Caco-2 (cell line): ENCODE measurements around the gene MAP3K4. TPM values are rescaled to one million over a fixed set of nuclear protein-coding genes. Genes with fewer than 3 reads are reported as not detected.

Source experiments
- BruUV-seq: library from RNA; stranded (reverse); fragments of 400-500 nt; replicated peaks from 2 replicates; lab custom pipeline; 2021; lab: Mats Ljungman, UMichigan
- CTCF ChIA-PET: fragments of 300-600 bp; sonication (Branson Sonifier 250); formaldehyde crosslinking; loops from one replicate; lab custom pipeline; 2022; ENCODE audit warnings: antibody characterized with exemption; lab: Charles Lee
- POLR2A ChIA-PET: fragments of 300-600 bp; sonication (Branson Sonifier 250); formaldehyde crosslinking; loops from one replicate; lab custom pipeline; 2022; ENCODE audit warnings: antibody characterized with exemption; lab: Charles Lee
- DNase-seq, 2 experiments: peaks; one replicate each; pipeline versions ENCODE4 v3.0.0 to v3.0.0-alpha.2; 2020 to 2022
- H3K27me3 ChIP-seq: replicated peaks from 2 replicates; pipeline ENCODE4 v1.6.0; 2011; ENCODE audit warnings: low read length; ENCODE audit not compliant: control insufficient read depth, insufficient read depth
- H3K36me3 ChIP-seq: 2 replicates; pipeline ENCODE4 v1.5.1; 2011; ENCODE audit warnings: low read length; ENCODE audit not compliant: control insufficient read depth, insufficient read depth
- H3K4me1 ChIP-seq: fragments of 250-450 bp; sonication (Bioruptor Pico); 2 replicates; pipeline ENCODE4 v1.5.1; 2020; ENCODE audit warnings: mild to moderate bottlenecking
- H3K4me3 ChIP-seq: 2 replicates; pipeline ENCODE4 v1.5.1; 2011; ENCODE audit warnings: low read depth, mild to moderate bottlenecking, control low read depth, low read length
- H3K9me3 ChIP-seq: fragments of 250-450 bp; sonication (Bioruptor Pico); 2 replicates; pipeline ENCODE4 v1.5.1; 2020; ENCODE audit warnings: mild to moderate bottlenecking, moderate library complexity
- H3K27ac Mint-ChIP-seq: one replicate; pipeline ENCODE4 v1.8.0; 2022; ENCODE audit warnings: mixed read lengths; ENCODE audit not compliant: unreplicated experiment
- H3K27me3 Mint-ChIP-seq: one replicate; pipeline ENCODE4 v1.8.0; 2022; ENCODE audit warnings: mixed read lengths; ENCODE audit not compliant: insufficient read depth, unreplicated experiment
- H3K36me3 Mint-ChIP-seq: one replicate; pipeline ENCODE4 v1.8.0; 2022; ENCODE audit warnings: mild to moderate bottlenecking, mixed read lengths; ENCODE audit not compliant: insufficient read depth, unreplicated experiment
- H3K4me1 Mint-ChIP-seq: one replicate; pipeline ENCODE4 v1.8.0; 2022; ENCODE audit warnings: low read depth, mixed read lengths; ENCODE audit not compliant: unreplicated experiment
- H3K4me3 Mint-ChIP-seq: one replicate; pipeline ENCODE4 v1.8.0; 2022; ENCODE audit warnings: mild to moderate bottlenecking, moderate library complexity, mixed read lengths; ENCODE audit not compliant: unreplicated experiment
- H3K9me3 Mint-ChIP-seq: one replicate; pipeline ENCODE4 v1.8.0; 2022; ENCODE audit warnings: mixed read lengths; ENCODE audit not compliant: unreplicated experiment
- intact Hi-C: fragments of 100-400 bp; cut with micrococcal nuclease; formaldehyde crosslinking; loops from one replicate; pipeline ENCODE4 v1.10.0; 2022; ENCODE audit not compliant: unreplicated experiment
- total RNA-seq: library from RNA; stranded (reverse); gene quantifications from 2 replicates; pipeline ENCODE4 v1.2.3, GENCODE V29; 2022
- TF ChIP-seq, protein P1 (sequence below), 2 experiments: fragments of 200-600 bp in 1 of 2; IDR thresholded peaks; 1 replicate in 1 of 2; 2 replicates in 1 of 2; pipeline versions ENCODE4 v1.5.1 to v1.8.0; 2011 to 2022; ENCODE audit warnings: antibody characterized with exemption in 1 of 2, control low read depth in 1 of 2, inconsistent platforms in 1 of 2, low read depth in 1 of 2, low read length in 1 of 2, mild to moderate bottlenecking in 1 of 2, moderate library complexity in 1 of 2; ENCODE audit not compliant: insufficient read depth in 1 of 2, severe bottlenecking in 1 of 2, unreplicated experiment in 1 of 2

MAP3K4 gene
- total RNA-seq, 1 experiment from 2014 or later: 34.3 TPM

DNA sequence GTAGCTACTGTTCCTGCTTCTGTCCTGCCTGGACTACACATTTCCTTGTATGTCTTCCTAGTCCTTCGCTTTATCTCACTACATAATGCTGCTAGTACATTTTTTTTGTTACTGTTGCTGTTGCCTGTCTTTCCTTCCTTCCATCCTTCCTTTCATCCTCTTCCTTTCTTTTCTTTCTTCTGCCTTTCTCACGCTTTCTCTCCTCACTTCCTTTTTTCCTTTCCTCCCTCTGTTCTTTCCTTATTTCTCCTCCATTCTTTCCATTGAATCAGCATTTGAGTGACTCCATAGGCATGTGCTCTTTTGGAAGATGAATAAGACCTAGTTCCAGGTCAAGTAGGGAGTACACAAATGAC lies 46.3 kb downstream of the MAP3K4 start:
- BruUV-seq: no TSS peak
- CTCF ChIA-PET: no interaction called here

DNA sequence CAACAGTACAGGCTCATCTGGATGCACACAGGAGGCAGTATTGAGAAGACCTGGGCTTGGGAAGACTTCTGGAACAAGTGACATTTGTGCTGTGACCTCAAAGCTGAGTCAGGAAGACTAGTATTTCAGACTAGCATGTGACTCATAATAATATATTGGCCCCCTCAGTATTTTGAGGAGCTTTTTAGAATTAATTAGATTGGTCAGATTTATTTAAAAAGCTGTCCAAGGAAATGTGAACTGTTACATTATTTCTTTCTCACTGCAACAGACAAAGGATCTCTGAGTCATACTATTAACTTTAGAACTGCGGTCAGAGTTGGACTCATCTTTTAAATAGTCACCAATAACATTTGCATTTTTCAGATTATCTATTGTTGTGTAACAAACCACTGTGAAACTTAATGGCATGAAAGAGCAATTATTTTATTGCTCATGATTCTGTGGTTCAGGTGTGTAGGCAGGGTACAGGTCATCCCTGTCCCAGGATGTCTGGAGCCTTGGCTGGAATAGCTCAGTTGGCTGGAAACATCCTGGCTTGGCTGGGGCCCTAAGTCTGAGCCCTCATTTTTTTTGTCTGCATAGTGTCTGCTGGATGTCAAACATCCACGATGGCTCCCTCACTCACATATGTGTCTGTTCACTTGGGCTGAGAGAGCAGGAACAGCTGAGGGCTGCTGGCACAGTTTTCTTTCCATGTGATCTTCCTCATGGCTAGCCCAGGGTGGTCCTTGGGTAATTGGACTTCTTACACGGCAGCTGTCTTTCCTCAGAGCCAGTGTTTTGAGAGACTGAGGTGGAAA lies 46.9 kb downstream of the MAP3K4 start:
- Mint-ChIP-seq H3K27me3 (no peaks in the 10 kb centered on the region), H3K36me3 (no peaks in the 10 kb centered on the region), H3K9me3 (no peaks in the 10 kb centered on the region), H3K27ac (no peak overlapping the region), H3K4me3 (no peak overlapping the region), H3K4me1 (peaks cover 7% of the 10 kb centered on the region)
- Histone ChIP-seq H3K36me3 (0 out of 2 replicates have a peak, but pooled peaks cover 1% of the 10 kb centered on the region), H3K4me1 (no peaks in the 10 kb centered on the region), H3K27me3 (no peaks in the 10 kb centered on the region), H3K9me3 (no peaks in the 10 kb centered on the region), H3K4me3 (no peak overlapping the region)
- POLR2A ChIA-PET: no interaction called here
- TF ChIP-seq, protein P1, sequence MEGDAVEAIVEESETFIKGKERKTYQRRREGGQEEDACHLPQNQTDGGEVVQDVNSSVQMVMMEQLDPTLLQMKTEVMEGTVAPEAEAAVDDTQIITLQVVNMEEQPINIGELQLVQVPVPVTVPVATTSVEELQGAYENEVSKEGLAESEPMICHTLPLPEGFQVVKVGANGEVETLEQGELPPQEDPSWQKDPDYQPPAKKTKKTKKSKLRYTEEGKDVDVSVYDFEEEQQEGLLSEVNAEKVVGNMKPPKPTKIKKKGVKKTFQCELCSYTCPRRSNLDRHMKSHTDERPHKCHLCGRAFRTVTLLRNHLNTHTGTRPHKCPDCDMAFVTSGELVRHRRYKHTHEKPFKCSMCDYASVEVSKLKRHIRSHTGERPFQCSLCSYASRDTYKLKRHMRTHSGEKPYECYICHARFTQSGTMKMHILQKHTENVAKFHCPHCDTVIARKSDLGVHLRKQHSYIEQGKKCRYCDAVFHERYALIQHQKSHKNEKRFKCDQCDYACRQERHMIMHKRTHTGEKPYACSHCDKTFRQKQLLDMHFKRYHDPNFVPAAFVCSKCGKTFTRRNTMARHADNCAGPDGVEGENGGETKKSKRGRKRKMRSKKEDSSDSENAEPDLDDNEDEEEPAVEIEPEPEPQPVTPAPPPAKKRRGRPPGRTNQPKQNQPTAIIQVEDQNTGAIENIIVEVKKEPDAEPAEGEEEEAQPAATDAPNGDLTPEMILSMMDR (IDR thresholded peaks at IDR 0.05; ENCODE audit: insufficient read depth in 1 of 2, low read depth in 1 of 2, low read length in 1 of 2, severe bottlenecking in 1 of 2, unreplicated experiment in 1 of 2): no peak
- intact Hi-C loops: no loop called here
- CTCF ChIA-PET: no interaction called here
- no peak for DNase-seq
- BruUV-seq: no TSS peak

More for the DNA sequence above, 46.3 kb downstream of the MAP3K4 start:
- H3K9me3 Mint-ChIP-seq: no peaks in the 10 kb centered on the region
- no peaks in the 10 kb centered on the region for H3K9me3 ChIP-seq
- intact Hi-C loops: no loop called here
- DNase-seq: no peak
- H3K27me3 Mint-ChIP-seq: no peaks in the 10 kb centered on the region
- H3K36me3 ChIP-seq: 0 out of 2 replicates have a peak, but pooled peaks cover 1% of the 10 kb centered on the region
- H3K36me3 Mint-ChIP-seq: no peaks in the 10 kb centered on the region
- POLR2A ChIA-PET: no interaction called here
- no peaks in the 10 kb centered on the region for H3K4me1 ChIP-seq
- H3K27ac Mint-ChIP-seq: no peak overlapping the region
- no peak overlapping the region for H3K4me3 Mint-ChIP-seq
- H3K27me3 ChIP-seq: no peaks in the 10 kb centered on the region
- TF ChIP-seq, protein P1 (IDR thresholded peaks at IDR 0.05; ENCODE audit: insufficient read depth in 1 of 2, low read depth in 1 of 2, low read length in 1 of 2, severe bottlenecking in 1 of 2, unreplicated experiment in 1 of 2): no peak
- H3K4me3 ChIP-seq: no peak overlapping the region
- H3K4me1 Mint-ChIP-seq: peaks cover 7% of the 10 kb centered on the region

DNA sequence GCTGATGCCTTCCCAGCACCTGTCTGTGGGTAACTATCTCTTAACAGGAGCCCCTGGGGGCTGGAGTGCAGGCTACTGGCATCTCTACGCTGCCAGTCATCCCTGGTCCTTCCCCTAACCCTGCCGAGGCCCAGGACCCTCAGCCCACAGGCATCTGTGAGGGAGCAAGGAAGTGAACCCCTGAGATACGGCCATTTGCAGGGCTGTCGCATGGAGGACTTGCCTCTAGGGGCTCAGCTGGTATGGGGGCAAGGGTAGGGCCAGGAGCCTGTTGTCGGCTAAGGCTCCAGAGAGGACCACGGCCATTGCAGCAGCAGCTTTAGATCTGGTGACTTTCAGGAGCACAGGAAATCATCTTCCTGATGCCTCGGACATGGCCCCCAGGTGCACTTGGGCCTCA lies 49.7 kb downstream of the MAP3K4 start:
- no TSS peak for BruUV-seq
- Mint-ChIP-seq H3K27ac (no peak overlapping the region), H3K9me3 (no peaks in the 10 kb centered on the region), H3K4me1 (no peaks in the 10 kb centered on the region), H3K4me3 (no peak overlapping the region), H3K36me3 (no peaks in the 10 kb centered on the region), H3K27me3 (no peaks in the 10 kb centered on the region)
- Histone ChIP-seq H3K4me1 (no peaks in the 10 kb centered on the region), H3K36me3 (0 out of 2 replicates have a peak, but pooled peaks cover 1% of the 10 kb centered on the region), H3K9me3 (no peaks in the 10 kb centered on the region), H3K27me3 (no peaks in the 10 kb centered on the region), H3K4me3 (no peak overlapping the region)
- TF ChIP-seq, protein P1 (IDR thresholded peaks at IDR 0.05; ENCODE audit: insufficient read depth in 1 of 2, low read depth in 1 of 2, low read length in 1 of 2, severe bottlenecking in 1 of 2, unreplicated experiment in 1 of 2): no peak
- POLR2A ChIA-PET: no interaction called here
- no peak for DNase-seq
- CTCF ChIA-PET: interaction anchor here (0.5 kb wide), 1 partner anchor 788 kb away, joined by 3 read pairs; no protein-coding TSS in a partner anchor
- intact Hi-C loops: no loop called here
